GM12872 (cell line): ENCODE data around the gene TMX3.

Experiments
- TF ChIP-seq, protein P1 (sequence below): IDR thresholded peaks from 3 replicates; pipeline ENCODE4 v1.5.1; 2011; ENCODE audit warnings: low read depth, mild to moderate bottlenecking, low read length, moderate library complexity; ENCODE audit not compliant: insufficient read depth

The TMX3 gene

GRCh38 chr18:68713131-68713530 lies 1.8 kb downstream of the TMX3 start:
- TF ChIP-seq, protein P1, sequence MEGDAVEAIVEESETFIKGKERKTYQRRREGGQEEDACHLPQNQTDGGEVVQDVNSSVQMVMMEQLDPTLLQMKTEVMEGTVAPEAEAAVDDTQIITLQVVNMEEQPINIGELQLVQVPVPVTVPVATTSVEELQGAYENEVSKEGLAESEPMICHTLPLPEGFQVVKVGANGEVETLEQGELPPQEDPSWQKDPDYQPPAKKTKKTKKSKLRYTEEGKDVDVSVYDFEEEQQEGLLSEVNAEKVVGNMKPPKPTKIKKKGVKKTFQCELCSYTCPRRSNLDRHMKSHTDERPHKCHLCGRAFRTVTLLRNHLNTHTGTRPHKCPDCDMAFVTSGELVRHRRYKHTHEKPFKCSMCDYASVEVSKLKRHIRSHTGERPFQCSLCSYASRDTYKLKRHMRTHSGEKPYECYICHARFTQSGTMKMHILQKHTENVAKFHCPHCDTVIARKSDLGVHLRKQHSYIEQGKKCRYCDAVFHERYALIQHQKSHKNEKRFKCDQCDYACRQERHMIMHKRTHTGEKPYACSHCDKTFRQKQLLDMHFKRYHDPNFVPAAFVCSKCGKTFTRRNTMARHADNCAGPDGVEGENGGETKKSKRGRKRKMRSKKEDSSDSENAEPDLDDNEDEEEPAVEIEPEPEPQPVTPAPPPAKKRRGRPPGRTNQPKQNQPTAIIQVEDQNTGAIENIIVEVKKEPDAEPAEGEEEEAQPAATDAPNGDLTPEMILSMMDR, result no peak

DNA sequence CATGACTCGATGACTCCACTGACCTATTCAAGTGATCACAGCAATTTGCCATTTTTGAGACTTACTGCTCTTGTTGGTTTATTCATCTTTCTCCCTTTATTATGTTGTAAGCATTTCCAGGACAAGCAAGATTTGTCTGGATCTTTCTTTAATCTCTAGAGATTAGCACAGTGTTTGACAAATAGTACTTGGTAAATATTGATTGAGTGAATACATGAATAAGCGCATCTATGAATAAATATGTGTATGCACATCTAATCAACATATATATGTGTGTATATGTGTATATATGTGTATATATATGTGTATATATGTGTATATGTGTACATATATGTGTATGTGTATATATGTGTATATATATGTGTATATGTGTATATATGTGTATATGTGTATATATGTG lies 7.3 kb downstream of the TMX3 start:
- TF ChIP-seq, protein P1, result no peak

DNA sequence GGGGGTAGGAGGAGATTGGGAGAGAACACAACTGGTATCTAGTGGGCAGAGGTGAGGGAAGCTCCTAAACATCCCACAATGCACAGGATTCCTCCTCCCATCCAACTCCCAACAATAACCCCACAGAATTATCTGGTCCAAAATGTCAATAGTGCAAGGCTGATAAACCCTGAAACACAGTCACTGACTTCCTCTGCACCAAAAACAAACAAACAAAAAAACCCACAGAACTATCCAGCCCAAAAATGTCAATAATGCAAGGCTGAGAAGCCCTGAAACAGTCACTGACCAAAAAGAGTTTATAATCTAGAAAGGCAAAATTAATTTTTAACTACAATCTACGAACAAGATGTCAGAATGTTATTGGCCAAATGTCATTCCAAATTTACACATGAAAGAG lies 9.8 kb downstream of the TMX3 start:
- TF ChIP-seq, protein P1, result no peak

DNA sequence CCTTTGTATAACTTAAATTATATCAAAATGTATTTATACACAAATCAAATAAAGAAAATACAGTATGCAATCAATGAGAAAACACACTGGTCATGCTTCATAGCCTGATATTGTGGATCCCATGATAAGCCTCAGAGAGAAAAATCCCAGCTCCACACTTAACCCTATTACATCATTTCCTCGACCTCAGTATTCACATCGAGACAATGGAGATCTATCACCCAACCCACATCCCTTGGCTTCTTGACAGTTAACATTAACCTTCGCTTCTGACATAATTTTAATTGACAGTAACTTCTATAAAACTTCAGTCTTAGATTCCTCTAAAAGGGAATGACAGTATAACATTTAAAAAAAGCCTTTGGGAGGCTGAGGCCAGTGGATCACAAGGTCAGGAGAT lies 11.6 kb downstream of the TMX3 start:
- TF ChIP-seq, protein P1, result no peak

DNA sequence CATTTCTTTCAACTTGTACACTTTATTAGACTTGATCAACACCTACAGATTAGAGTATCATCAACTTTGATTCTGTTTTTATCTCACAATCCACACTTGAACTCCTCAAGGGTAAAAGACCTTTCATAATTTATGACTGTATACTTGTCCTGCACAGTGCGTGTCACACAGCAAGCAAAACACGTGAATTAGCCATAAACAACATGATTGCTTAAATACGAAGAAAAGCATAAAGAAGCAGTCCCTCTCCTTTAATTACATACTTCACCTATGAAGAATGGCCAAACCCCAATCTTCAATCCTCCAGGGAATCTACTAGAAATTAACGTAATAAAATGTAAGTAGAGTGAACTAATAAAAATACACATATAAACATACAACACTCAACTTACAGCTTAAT lies 13.6 kb downstream of the TMX3 start:
- TF ChIP-seq, protein P1, result no peak

DNA sequence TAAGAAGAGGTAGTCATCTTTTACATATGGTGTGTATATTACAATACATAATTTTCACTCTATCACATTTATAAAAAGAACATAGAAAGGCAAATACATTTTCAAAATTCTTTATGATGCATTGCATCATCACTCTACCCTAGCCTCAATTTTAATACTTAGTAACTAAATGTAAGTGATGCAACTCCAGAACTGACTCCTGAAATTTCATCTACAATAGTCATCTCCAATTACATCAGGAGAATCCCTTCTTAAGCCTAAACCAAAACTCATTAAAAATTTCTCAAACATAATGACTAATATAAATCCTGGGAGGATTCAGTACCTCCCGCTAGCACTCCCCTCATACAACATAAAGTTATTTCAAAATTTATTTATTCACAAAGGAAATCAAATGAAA lies 15.9 kb downstream of the TMX3 start:
- TF ChIP-seq, protein P1, result no peak

DNA sequence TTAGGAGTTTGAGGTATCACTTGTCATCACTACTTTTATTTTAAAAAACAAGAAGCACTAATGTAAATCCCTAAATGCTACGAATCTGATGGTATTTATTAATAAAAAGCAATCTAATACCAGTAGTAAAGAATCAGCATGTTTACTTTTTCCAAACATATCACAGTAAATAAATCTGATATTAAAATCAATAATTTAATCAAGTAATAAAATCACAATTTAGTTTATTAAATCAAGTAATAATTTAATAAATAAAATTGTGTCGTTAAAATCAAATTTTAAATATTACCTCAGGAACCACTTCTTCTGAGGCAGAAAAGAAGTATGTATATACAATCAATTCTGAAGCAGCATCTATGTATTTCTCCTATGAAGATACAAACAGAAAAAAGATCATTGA lies 18.0 kb downstream of the TMX3 start:
- TF ChIP-seq, protein P1, result no peak

GRCh38 chr18:68694316-68694715 lies 20.6 kb downstream of the TMX3 start:
- TF ChIP-seq, protein P1, result no peak
